ENCODE measurements around the gene FSTL1. TPM values are rescaled to one million over a fixed set of nuclear protein-coding genes. Genes with fewer than 3 reads are reported as not detected.

The FSTL1 gene
- total and polyA plus RNA-seq, 2 experiments from 2014 or later: 50.8 to 258 TPM

DNA sequence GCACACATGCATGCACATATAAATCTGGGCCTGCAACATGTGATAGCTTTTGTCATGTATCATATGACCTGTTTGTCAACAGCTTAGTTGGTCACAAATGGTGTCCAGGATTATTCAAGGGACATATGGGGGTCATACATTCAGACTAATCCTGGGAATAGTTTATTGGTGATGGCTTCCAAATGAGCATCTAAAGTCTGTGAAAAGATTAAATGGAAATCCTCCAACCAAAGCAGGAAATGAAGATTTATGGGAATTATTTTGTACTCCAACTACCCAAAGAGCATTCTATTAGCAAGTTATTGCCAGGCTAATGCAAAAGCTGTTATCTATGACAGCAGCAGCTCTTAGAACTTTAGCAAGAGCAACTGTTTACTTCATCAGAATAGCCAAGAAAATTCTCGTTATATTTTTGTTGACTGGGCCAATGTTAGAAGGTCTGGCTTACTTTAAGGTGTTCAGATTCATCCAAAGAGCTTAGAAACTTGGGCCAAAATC, 7.1 kb downstream of the FSTL1 start (continued):
- TF ChIP-seq POLR2AphosphoS5 (IDR thresholded peaks at IDR 0.05; ENCODE audit: low read depth): no peak
- no peak for TF ChIP-seq ZNF331 (CRISPR knock-in tag; IDR thresholded peaks at IDR 0.05; ENCODE audit: low read depth)
- TF ChIP-seq EZH2phosphoT487 (IDR thresholded peaks at IDR 0.05; ENCODE audit: unreplicated experiment): no peak
- TF ChIP-seq, protein P1, sequence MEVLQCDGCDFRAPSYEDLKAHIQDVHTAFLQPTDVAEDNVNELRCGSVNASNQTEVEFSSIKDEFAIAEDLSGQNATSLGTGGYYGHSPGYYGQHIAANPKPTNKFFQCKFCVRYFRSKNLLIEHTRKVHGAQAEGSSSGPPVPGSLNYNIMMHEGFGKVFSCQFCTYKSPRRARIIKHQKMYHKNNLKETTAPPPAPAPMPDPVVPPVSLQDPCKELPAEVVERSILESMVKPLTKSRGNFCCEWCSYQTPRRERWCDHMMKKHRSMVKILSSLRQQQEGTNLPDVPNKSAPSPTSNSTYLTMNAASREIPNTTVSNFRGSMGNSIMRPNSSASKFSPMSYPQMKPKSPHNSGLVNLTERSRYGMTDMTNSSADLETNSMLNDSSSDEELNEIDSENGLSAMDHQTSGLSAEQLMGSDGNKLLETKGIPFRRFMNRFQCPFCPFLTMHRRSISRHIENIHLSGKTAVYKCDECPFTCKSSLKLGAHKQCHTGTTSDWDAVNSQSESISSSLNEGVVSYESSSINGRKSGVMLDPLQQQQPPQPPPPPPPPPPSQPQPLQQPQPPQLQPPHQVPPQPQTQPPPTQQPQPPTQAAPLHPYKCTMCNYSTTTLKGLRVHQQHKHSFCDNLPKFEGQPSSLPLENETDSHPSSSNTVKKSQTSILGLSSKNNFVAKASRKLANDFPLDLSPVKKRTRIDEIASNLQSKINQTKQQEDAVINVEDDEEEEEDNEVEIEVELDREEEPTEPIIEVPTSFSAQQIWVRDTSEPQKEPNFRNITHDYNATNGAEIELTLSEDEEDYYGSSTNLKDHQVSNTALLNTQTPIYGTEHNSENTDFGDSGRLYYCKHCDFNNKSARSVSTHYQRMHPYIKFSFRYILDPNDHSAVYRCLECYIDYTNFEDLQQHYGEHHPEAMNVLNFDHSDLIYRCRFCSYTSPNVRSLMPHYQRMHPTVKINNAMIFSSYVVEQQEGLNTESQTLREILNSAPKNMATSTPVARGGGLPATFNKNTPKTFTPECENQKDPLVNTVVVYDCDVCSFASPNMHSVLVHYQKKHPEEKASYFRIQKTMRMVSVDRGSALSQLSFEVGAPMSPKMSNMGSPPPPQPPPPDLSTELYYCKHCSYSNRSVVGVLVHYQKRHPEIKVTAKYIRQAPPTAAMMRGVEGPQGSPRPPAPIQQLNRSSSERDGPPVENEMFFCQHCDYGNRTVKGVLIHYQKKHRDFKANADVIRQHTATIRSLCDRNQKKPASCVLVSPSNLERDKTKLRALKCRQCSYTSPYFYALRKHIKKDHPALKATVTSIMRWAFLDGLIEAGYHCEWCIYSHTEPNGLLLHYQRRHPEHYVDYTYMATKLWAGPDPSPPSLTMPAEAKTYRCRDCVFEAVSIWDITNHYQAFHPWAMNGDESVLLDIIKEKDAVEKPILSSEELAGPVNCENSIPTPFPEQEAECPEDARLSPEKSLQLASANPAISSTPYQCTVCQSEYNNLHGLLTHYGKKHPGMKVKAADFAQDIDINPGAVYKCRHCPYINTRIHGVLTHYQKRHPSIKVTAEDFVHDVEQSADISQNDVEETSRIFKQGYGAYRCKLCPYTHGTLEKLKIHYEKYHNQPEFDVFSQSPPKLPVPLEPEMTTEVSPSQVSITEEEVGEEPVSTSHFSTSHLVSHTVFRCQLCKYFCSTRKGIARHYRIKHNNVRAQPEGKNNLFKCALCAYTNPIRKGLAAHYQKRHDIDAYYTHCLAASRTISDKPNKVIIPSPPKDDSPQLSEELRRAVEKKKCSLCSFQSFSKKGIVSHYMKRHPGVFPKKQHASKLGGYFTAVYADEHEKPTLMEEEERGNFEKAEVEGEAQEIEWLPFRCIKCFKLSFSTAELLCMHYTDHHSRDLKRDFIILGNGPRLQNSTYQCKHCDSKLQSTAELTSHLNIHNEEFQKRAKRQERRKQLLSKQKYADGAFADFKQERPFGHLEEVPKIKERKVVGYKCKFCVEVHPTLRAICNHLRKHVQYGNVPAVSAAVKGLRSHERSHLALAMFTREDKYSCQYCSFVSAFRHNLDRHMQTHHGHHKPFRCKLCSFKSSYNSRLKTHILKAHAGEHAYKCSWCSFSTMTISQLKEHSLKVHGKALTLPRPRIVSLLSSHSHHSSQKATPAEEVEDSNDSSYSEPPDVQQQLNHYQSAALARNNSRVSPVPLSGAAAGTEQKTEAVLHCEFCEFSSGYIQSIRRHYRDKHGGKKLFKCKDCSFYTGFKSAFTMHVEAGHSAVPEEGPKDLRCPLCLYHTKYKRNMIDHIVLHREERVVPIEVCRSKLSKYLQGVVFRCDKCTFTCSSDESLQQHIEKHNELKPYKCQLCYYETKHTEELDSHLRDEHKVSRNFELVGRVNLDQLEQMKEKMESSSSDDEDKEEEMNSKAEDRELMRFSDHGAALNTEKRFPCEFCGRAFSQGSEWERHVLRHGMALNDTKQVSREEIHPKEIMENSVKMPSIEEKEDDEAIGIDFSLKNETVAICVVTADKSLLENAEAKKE (CRISPR knock-in tag; IDR thresholded peaks at IDR 0.05): no peak
- TF ChIP-seq NANOG (IDR thresholded peaks at IDR 0.05; ENCODE audit: borderline replicate concordance): no peak

DNA sequence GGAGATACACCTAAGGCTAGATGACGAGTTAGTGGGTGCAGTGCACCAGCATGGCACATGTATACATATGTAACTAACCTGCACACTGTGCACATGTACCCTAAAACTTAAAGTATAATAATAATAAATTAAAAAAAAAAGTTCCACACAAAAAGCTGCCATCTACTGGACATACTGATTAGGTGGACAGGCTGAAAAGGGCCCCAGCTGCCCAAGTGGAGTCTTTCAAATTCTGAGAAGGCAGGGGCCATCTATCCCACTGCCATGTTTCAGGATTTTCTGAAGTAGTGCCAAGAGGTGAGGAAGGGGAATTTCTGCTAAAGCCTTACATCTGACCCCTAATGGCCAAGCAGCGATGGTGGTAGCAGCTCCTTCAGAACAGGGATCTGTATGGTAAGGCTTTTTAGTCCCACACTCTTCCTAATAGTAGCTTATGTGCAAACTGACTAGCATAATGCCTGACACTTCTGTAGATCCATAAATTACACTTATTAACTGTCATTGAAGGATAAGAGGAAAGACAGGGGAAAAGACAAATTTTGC, 7.7 kb downstream of the FSTL1 start:
- Mint-ChIP-seq H3K4me1 (peaks cover 50% of the 10 kb centered on the region), H3K27me3 (ENCODE audit: insufficient read depth, low read depth, poor library complexity) (no peaks in the 10 kb centered on the region), H3K4me3 (no peak overlapping the region), H3K36me3 (ENCODE audit: low read depth) (peaks cover 52% of the 10 kb centered on the region), H3K9me3 (no peaks in the 10 kb centered on the region), H3K27ac (no peak overlapping the region)
- DNase-seq (ENCODE audit: low spot score): peak; percentile 73
- peaks cover 91% of the 10 kb centered on the region for H3K79me2 ChIP-seq (replicated peaks; ENCODE audit: insufficient read depth)
- peaks cover 23% of the 10 kb centered on the region for H4K20me1 ChIP-seq (replicated peaks; ENCODE audit: insufficient read depth)
- ATAC-seq: peak; percentile 73
- TF ChIP-seq NANOG (IDR thresholded peaks at IDR 0.05; ENCODE audit: borderline replicate concordance): no peak
- TF ChIP-seq, protein P2, sequence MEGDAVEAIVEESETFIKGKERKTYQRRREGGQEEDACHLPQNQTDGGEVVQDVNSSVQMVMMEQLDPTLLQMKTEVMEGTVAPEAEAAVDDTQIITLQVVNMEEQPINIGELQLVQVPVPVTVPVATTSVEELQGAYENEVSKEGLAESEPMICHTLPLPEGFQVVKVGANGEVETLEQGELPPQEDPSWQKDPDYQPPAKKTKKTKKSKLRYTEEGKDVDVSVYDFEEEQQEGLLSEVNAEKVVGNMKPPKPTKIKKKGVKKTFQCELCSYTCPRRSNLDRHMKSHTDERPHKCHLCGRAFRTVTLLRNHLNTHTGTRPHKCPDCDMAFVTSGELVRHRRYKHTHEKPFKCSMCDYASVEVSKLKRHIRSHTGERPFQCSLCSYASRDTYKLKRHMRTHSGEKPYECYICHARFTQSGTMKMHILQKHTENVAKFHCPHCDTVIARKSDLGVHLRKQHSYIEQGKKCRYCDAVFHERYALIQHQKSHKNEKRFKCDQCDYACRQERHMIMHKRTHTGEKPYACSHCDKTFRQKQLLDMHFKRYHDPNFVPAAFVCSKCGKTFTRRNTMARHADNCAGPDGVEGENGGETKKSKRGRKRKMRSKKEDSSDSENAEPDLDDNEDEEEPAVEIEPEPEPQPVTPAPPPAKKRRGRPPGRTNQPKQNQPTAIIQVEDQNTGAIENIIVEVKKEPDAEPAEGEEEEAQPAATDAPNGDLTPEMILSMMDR (conservative IDR thresholded peaks at IDR 0.05; ENCODE audit: low read depth in 2 of 2): peak; percentile 29 to 49
- no peaks in the 10 kb centered on the region for H3K9me2 ChIP-seq (ENCODE audit: insufficient read depth)
- no peak overlapping the region for H3K4me3 ChIP-seq
- no peaks in the 10 kb centered on the region for H3K27me3 ChIP-seq (ENCODE audit: insufficient read depth)
- H3F3A ChIP-seq (replicated peaks; ENCODE audit: low read depth): no peaks in the 10 kb centered on the region
- H2AFZ ChIP-seq: no peak overlapping the region
- no peak overlapping the region for H3K27ac ChIP-seq (ENCODE audit: low read depth)
- peaks cover 4% of the 10 kb centered on the region; the same call in 1 of the 2 replicates for H3K36me3 ChIP-seq (ENCODE audit: insufficient read depth)
- H3K4me2 ChIP-seq: no peak overlapping the region
- H3K4me1 ChIP-seq (ENCODE audit: insufficient read depth): peaks cover 12% of the 10 kb centered on the region

Measured in GM23338 (cell line).